ENCODE results near the gene TRMT6.

The TRMT6 gene

GRCh38 chr20:5895626-5896025, 54.7 kb downstream of the TRMT6 start:
- no peak for DNase-seq (ENCODE audit: low spot score)

GRCh38 chr20:5893621-5894020, 56.7 kb downstream of the TRMT6 start:
- no peak for DNase-seq (ENCODE audit: low spot score)

GRCh38 chr20:5893052-5893451, 57.3 kb downstream of the TRMT6 start:
- no peak for DNase-seq (ENCODE audit: low spot score)

GRCh38 chr20:5890773-5891441, 59.4 kb downstream of the TRMT6 start:
- no peak for DNase-seq (ENCODE audit: low spot score)

- DNase-seq (ENCODE audit: low spot score) = no peak
These were observed 62.3 kb downstream of the TRMT6 start for GRCh38 chr20:5888041-5888440.

GRCh38 chr20:5887386-5887785, 62.9 kb downstream of the TRMT6 start:
- no peak for DNase-seq (ENCODE audit: low spot score)
